ENCODE results near the gene GALNT7. TPM values are rescaled to one million over a fixed set of nuclear protein-coding genes. Genes with fewer than 3 reads are reported as not detected.

GALNT7 gene
- polyA plus RNA-seq, 1 donor from 2014 or later: 15.0 TPM

GRCh38 chr4:173274744-173275143 is 106.1 kb downstream of the GALNT7 start:
- Histone ChIP-seq H3K9me3 (ENCODE audit: low read length) (no peaks in the 10 kb centered on the region), H2AFZ (ENCODE audit: low read depth, low read length) (no peak overlapping the region), H3K36me3 (ENCODE audit: insufficient read depth, low read length) (no peaks in the 10 kb centered on the region), H3K4me3 (ENCODE audit: low read length) (no peak overlapping the region), H3K9ac (ENCODE audit: low read length) (no peak overlapping the region), H3F3A (ENCODE audit: insufficient read depth, low read length, poor library complexity, severe bottlenecking) (no peaks in the 10 kb centered on the region), H3K4me2 (ENCODE audit: low read length) (no peak overlapping the region), H4K20me1 (ENCODE audit: insufficient read depth) (no peaks in the 10 kb centered on the region), H3K9me2 (ENCODE audit: insufficient read depth, low read length) (no peaks in the 10 kb centered on the region), H3K27ac (ENCODE audit: low read length) (no peak overlapping the region), H3K27me3 (ENCODE audit: insufficient read depth, low read depth, low read length) (no peaks in the 10 kb centered on the region), H3K79me2 (replicated peaks; ENCODE audit: insufficient read depth, low read length) (no peaks in the 10 kb centered on the region)
- TF ChIP-seq EP300 (conservative IDR thresholded peaks at IDR 0.05; ENCODE audit: poor library complexity, severe bottlenecking): no peak
- TF ChIP-seq SMC3 (conservative IDR thresholded peaks at IDR 0.05; ENCODE audit: poor library complexity): no peak
- no peak for TF ChIP-seq POLR2AphosphoS5 (IDR thresholded peaks at IDR 0.05)
- TF ChIP-seq EZH2 (IDR thresholded peaks at IDR 0.05; ENCODE audit: borderline replicate concordance, insufficient read depth, low read length, poor library complexity, severe bottlenecking): no peak
- TF ChIP-seq, protein P1, sequence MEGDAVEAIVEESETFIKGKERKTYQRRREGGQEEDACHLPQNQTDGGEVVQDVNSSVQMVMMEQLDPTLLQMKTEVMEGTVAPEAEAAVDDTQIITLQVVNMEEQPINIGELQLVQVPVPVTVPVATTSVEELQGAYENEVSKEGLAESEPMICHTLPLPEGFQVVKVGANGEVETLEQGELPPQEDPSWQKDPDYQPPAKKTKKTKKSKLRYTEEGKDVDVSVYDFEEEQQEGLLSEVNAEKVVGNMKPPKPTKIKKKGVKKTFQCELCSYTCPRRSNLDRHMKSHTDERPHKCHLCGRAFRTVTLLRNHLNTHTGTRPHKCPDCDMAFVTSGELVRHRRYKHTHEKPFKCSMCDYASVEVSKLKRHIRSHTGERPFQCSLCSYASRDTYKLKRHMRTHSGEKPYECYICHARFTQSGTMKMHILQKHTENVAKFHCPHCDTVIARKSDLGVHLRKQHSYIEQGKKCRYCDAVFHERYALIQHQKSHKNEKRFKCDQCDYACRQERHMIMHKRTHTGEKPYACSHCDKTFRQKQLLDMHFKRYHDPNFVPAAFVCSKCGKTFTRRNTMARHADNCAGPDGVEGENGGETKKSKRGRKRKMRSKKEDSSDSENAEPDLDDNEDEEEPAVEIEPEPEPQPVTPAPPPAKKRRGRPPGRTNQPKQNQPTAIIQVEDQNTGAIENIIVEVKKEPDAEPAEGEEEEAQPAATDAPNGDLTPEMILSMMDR (IDR thresholded peaks at IDR 0.05; ENCODE audit: poor library complexity, severe bottlenecking): no peak
- TF ChIP-seq TAF1 (IDR thresholded peaks at IDR 0.05; ENCODE audit: low read depth): no peak
- no peak for TF ChIP-seq MXI1 (conservative IDR thresholded peaks at IDR 0.05; ENCODE audit: poor library complexity, severe bottlenecking)
- no peak for TF ChIP-seq RAD21 (conservative IDR thresholded peaks at IDR 0.05)
- no peak for TF ChIP-seq REST (IDR thresholded peaks at IDR 0.05; ENCODE audit: borderline replicate concordance)

DNA sequence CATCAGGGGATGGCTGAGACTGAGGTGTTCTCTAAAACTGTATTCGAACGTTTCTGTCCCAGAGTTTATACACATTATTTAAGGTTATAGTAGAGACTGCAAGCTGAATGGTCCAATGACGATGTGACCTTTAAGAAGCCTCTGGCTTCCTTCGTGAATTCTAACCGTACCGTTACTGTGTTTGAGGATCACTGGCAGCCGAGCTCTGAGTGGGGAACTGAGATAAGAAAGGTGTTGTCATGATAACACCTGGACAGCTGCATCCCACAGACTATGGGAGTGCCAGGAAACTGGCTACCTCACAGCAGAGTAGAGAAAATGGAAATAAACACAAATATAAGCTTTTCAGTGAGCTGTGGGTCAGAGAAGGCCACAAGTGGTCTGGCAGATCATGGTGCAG is 106.5 kb downstream of the GALNT7 start:
- H3K9me3 ChIP-seq (ENCODE audit: low read length): no peaks in the 10 kb centered on the region
- H4K20me1 ChIP-seq (ENCODE audit: insufficient read depth): no peaks in the 10 kb centered on the region
- no peaks in the 10 kb centered on the region for H3K27me3 ChIP-seq (ENCODE audit: insufficient read depth, low read depth, low read length)
- no peak overlapping the region for H3K9ac ChIP-seq (ENCODE audit: low read length)
- TF ChIP-seq POLR2AphosphoS5 (IDR thresholded peaks at IDR 0.05) (no peak), EZH2 (IDR thresholded peaks at IDR 0.05; ENCODE audit: borderline replicate concordance, insufficient read depth, low read length, poor library complexity, severe bottlenecking) (no peak), SMC3 (conservative IDR thresholded peaks at IDR 0.05; ENCODE audit: poor library complexity) (no peak), REST (IDR thresholded peaks at IDR 0.05; ENCODE audit: borderline replicate concordance) (no peak), TAF1 (IDR thresholded peaks at IDR 0.05; ENCODE audit: low read depth) (no peak), MXI1 (conservative IDR thresholded peaks at IDR 0.05; ENCODE audit: poor library complexity, severe bottlenecking) (no peak), EP300 (conservative IDR thresholded peaks at IDR 0.05; ENCODE audit: poor library complexity, severe bottlenecking) (no peak), RAD21 (conservative IDR thresholded peaks at IDR 0.05) (no peak)
- TF ChIP-seq, protein P1 (IDR thresholded peaks at IDR 0.05; ENCODE audit: poor library complexity, severe bottlenecking): no peak
- no peak overlapping the region for H3K4me3 ChIP-seq (ENCODE audit: low read length)
- H3K79me2 ChIP-seq (replicated peaks; ENCODE audit: insufficient read depth, low read length): no peaks in the 10 kb centered on the region
- no peak overlapping the region for H2AFZ ChIP-seq (ENCODE audit: low read depth, low read length)
- no peaks in the 10 kb centered on the region for H3K36me3 ChIP-seq (ENCODE audit: insufficient read depth, low read length)
- H3K27ac ChIP-seq (ENCODE audit: low read length): no peak overlapping the region
- no peaks in the 10 kb centered on the region for H3K9me2 ChIP-seq (ENCODE audit: insufficient read depth, low read length)
- no peaks in the 10 kb centered on the region for H3F3A ChIP-seq (ENCODE audit: insufficient read depth, low read length, poor library complexity, severe bottlenecking)
- H3K4me2 ChIP-seq (ENCODE audit: low read length): no peak overlapping the region

All from neural cell (in vitro differentiated cells).